Measurements from ENCODE around the gene CRX.

GRCh38 chr19:47848823-47849473 lies 27.2 kb downstream of the CRX start:
- TF ChIP-seq CTCF (IDR thresholded peaks at IDR 0.05): peak; percentile 25
- TF ChIP-seq EZH2 (IDR thresholded peaks at IDR 0.05; ENCODE audit: borderline replicate concordance, insufficient read depth, low read depth, low read length, poor library complexity, severe bottlenecking): no peak

Data from B cell (primary cell).